ENCODE data around the gene PTH1R.

Gene PTH1R

DNA sequence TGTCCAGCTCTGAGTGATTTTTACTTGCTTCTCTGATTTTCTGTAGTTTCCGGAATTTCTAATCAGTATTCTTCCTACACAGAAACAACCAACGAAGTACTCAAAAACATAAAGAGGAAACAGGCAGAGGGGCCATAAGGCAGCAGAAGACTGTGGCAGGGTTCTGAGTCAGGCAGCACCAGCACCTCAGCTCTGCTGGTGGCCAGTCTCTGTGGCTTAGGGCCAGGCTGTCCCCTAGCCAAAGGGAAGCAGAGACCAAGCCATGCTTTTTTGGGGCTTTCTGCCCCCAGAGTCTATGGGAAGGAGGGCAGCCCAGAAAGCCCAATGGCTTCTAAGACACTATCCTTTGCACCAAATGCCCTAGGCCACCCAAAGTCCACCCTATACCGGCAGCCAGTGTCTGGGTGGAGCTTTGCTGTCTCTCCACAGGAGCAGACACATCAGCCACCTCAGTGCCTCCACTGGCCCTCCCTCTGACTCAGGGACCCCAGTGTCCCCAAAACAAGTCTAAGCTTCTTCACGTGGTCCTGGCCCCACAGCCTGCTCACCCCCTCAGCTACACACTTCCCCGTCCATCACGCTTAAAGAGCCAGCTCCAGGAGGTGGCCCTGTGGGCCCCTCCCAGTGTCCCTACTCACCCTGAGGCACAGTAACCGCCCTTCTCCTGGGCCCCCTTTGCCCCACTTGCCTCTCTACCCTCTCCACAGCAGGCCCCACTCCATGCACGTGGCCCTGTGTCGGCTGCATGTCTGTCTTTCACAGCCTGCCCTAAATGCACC lies 52.8 kb downstream of the PTH1R start:
- DNase-seq (ENCODE audit: low read depth in 2 of 2): no peak

DNA sequence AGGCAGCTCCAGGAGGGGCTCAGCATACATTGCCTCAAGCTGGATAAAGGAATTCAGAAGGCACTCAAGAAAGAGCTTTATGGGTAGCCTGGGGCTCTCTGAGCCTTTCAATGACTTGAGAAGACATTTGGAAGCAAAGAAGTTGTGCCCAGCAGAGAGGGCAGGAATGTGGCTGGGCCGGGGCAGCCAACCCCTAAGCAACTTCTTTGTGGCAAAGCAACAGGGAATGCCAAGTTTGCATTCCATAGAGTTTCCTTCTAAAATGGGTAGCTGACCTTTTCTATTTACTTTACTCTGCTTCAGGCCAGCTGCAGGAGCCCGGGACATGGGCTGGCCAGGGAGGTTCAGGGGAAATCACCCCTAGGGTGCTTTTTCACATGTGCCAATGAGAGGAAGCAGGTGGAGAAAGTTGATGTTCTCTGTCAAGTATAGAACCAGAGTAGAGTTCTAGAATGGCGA lies 53.5 kb downstream of the PTH1R start:
- DNase-seq (ENCODE audit: low read depth in 2 of 2): no peak

DNA sequence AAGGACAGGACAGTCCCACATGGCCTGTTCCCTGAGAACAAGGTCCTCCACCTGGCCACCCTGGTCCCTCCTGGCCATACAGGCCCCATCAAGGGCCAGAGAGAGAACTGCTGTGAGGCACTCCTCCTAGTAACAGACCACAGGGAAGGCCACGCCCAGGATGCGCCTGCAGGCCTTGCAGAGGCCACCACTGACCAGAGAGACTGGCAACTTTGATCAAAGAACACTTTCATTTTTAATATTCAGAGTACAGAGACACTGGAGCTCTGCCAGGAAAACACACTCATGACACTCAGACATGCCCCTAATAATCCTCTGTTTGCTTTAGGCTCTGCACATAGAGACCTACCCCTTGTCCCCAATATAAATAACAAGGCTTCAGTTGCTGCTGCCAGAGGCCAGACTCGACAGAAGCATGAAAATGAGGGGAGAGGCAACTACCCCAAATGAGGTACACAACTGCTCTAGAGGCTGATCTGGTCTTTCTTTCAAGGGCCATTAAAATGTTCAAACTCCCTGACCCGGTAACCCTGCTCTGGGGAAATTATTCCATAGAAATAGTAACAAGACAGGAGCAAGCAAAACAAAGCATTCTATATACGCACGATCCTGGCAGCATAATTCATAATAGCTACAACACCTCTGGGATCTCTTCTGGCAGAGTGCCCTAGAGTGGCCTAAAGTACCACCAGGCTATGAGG lies 54.3 kb downstream of the PTH1R start:
- no peak for DNase-seq (ENCODE audit: low read depth in 2 of 2)

DNA sequence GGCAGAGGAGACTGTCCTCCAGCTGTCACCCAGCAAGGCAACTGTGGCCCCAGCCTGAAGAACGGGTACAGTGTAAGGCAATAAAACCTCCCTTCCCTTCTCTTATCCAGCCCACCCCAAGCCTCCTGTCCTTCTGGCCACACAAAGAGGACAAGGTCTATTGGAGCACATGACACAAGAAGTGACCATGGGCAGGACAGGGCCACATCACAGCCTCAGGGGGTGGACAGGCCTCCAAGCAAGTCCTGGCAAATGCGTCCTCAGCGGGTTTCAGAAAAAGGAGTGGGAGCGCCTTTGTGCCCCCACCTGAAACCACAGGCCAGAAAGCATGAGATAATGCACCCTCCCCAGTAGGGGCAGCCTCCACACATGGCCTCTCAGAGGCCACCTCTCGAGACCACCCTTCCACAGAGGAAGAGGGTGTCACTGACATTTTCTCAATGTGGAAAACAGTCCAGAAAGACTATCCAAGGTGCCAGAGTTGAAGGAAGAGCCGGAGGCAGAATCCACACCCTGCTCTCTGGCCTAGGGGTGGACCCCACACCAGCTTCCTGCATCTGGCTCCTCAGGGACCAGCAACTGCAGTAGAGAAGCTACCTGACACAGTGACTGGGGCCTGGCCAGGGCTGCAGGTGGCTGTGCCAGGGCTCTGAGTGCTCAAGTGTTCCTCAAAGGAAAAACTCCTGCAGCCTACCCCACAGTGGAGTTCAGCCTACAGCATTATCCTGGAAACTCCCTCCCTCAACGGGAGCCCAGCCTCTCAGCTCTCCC lies 55.1 kb downstream of the PTH1R start:
- no peak for DNase-seq (ENCODE audit: low read depth in 2 of 2)

DNA sequence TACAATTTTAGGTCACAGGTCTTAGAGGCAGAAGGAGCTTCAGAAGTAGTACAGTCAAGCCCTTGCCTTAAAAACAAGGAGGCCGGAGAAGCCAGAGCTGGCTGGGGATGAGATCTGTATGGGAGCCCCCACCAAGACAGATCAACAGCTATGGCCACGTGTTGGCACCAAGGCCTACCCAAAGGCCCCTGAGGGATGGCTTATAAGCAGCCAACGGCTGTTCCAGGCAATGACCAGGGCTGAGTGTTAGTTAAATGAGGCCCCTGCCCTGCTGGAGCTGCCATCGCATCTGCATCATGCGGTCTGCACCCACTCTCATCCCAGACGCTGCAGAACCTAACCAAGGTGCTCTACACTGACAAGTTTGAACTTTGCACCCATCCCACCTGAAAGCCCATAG lies 55.7 kb downstream of the PTH1R start:
- no peak for DNase-seq (ENCODE audit: low read depth in 2 of 2)

DNA sequence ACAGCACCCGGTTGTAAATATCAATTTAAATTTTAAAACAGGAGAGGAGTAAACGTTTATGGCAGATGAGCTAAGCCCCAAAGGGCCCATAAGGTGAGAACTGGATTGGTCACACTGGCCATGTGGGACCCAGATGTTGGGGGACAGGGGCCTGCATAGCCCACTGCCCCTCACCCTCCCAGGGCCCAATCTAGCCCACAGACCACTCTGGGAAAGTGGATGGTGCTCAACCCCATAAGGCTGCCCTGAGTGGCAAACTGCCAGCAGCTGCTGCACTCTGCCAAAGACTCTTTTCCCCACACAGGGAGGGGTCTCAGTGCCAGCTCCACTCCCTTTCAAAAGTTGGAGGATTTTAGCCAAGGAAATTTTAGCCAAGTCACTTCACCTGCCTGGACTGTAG lies 56.6 kb downstream of the PTH1R start:
- DNase-seq (ENCODE audit: low read depth in 2 of 2): no peak

DNA sequence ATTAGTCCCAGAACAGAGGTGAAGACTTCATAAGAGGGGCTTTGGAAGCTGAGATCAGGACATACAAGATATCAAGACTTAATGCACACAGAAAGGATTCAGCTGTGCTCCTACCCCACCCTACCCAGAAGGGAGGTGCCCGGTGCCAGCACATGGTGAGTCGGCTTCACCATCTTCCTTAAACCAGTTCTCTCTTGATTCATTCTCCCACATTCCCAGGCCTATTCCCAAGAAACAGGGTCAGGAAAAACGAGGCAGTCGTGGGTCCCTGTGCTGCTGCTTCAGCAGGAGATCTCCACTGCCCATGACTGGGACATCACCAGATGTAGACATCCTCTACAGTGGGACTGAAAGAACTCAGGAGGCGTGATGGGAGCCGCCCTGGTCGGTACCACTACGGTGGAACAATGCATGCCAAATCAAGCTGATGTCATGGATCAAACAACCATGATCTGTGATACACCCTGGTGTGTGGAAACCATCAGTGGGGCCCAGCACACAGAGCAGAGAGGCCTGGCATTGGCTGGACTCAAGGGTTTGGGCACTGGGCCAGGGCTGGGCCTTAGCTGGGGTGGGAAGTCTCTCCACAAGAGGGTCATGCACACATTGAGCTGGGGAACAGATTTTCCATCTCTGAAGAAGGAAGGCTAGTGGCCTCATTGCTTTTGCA lies 57.1 kb downstream of the PTH1R start:
- DNase-seq (ENCODE audit: low read depth in 2 of 2): no peak

DNA sequence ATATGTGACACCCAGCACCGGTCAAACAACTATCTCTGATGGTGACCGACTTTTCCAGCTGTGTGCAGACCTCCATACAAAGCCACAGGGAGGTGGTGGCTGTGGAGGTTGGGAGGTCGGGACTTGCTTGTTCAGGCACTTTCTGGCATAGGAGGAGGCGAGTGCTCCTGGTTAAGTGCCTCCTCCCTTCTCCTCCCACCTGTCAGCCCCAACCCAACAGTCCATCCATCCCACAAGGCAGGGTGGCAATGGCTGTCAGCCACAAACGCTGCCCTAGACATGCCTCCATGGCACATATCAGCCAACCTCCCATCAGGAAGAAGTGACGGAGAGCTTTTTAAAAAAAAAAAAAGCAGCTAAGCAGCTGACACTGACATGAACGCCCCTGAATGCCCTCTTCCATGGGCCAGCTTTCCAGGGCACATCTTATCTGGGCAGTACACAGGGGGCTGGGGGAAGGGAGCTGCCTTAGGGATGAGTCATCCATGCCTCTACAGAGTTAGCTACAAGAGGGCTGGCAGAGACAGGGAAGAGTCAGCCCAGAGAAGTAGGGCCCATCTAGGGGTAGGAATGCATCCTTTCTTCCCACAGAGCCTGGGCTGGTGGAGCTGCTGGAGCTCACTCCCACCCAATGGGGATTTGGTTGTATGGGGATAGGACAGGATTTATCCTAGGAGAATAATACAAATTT lies 57.8 kb downstream of the PTH1R start:
- no peak for DNase-seq (ENCODE audit: low read depth in 2 of 2)

DNA sequence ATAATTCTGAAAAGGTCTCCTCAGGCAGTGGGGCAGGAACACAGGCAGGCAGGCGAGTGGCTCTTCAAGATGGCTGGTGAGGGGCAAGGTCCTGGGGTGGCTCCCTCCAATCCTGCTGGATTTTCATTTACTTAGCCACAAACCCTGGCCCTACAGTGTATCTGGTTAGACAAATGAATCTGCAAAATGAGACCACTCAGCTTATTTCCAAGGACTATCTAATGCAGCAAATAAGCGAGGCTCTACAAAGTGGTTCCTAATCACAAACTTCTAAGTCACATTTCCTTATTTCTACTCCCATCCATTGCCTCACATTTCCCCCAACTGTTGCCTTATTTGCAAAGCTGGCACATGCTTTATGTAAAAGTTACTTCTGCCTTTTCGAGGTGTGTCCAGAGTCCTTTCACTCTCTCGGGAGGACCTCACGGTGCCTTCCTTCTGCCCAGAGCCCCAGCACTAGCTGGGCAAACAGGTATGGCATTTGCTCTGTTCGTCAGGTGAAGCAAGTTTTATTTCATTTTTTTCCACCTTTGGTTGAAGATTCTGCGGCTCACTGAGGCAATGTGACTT lies 58.6 kb downstream of the PTH1R start:
- no peak for DNase-seq (ENCODE audit: low read depth in 2 of 2)

DNA sequence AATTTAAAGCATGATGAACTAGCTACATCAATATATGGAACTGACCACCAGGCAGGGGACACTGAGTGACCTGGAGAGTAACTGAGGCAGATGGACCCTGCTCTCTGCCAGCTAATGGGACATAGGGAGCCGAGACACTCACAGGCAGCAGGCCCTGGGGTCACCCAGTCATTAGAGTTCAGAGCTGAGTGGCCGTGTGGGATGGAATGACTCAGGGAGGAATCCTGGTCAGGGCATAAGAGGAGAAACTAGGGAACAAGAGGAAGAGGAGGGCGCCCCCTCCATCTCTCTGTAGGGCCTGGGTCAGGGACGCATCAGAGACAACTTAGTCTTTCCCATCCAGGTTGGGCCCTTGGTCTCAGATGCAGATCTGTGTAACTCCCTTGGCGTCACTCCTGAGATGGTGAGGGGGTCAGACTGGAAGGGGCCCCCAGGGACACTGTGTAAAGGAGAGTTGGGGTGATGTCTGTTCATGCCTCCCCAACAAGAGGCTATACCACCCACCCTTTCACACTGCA lies 59.3 kb downstream of the PTH1R start:
- DNase-seq (ENCODE audit: low read depth in 2 of 2): no peak

DNA sequence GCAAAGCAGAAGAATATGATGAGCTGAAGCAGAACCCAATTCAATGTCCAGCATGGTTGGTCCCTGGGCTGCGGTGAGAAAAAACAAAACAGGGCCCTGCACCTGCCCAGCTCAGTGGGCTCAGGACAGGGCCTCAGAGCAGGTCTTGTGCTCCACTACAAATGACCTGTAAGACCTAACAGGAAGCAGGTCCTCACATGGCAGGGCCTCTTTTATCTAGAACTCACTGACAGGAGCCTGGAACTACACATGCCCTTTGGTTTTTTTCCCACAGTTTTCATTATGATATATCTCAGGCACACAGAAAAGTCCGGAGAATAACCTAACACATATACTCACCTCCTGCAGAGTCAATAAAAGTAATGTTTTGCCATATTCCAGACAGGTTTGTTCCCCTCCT lies 60.6 kb downstream of the PTH1R start:
- DNase-seq (ENCODE audit: low read depth in 2 of 2): no peak

DNA sequence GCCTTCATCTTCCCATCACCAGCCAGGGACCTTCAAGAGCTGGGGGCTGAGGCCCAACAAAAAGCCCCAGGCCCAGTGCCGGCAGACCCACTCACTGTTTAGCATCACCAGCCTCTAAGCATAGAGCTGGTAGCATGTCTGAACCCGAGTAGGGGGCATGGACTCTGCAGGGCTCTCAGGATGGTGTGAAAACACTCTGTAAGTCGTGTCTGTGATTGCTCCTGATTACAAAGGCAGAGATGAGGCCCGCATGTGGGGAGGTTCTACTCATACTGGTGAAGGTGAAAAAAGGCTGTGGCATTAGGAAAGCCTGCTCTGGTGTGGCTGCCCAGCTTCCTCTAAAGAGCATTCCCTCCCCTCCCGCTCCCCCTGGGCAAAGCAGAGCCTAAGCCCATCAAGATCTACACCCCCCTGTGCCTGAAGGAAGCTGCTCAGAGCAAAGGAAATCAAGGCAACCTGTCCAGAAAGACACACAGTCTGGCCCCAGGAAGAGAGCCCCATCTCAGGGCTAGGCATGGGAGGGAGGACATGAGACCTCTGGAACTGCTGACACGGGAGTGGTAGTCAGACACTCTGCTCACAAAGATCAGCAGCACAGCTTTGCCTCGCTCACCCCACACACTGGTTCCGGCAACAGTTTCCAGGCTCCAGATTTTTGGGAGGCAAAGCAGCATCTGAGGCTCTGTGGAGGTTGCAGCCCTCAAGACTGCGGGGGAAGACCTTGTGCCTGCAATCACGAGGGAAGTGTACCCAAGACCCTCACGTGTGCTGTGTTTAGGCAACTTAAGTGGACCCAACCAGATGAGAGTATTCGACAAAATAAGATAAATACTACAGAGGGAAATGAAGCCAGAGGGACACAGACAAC lies 62.3 kb downstream of the PTH1R start:
- DNase-seq (ENCODE audit: low read depth in 2 of 2): no peak

DNA sequence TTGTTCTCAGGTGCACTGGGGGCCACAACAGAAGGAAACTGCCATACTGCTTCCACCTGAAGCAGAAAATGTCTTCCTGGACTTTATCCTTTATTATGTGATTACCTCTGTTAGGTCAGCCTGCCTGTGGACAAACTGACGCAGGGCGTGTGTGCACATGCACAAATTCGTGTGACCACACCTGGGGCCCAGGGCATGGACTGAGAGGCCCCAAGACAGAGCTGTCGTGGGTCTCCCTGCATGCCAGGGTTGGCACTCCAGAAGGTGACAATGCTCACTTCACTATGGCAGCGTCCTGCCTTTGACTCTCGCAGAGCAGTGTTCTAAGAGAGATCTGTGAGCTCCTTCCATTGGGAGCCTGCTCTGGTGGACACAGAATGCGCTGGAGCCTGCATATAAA lies 64.6 kb downstream of the PTH1R start:
- DNase-seq (ENCODE audit: low read depth in 2 of 2): no peak

DNA sequence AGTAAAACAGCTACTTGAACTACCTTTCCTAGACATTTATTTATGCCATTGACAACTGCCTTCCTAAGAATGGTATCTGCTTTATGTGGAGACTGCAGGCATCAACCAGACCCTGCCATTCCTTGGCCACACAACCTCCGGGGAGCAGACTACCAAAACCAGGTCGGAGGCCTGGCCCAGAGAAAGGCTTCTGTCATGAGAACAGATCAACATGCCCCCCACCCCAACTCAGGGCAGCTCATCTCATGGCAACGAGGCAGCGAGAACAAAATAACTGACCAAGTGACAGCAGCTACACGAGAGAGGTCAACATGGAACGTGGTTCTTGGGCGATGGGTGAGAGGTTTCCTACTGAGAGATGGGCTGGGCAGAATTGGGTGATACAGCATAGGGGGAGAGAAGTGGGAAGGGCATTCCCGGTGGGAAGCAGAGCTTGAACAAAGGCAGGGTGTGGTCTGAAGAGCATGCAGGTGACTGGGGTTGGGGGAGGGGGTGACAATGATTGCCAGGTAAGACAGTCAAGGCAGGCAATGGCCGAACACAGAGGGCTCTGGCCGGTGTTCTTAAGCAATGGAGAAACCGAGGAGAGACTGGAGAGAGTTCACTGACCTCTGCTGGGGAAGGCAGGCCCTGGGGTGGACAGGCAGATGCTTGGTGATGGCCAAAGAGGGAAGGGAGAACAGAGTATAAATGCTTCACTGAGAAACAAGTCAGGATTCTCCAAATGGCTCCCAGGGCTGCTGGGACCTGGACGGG lies 65.1 kb downstream of the PTH1R start:
- no peak for DNase-seq (ENCODE audit: low read depth in 2 of 2)

DNA sequence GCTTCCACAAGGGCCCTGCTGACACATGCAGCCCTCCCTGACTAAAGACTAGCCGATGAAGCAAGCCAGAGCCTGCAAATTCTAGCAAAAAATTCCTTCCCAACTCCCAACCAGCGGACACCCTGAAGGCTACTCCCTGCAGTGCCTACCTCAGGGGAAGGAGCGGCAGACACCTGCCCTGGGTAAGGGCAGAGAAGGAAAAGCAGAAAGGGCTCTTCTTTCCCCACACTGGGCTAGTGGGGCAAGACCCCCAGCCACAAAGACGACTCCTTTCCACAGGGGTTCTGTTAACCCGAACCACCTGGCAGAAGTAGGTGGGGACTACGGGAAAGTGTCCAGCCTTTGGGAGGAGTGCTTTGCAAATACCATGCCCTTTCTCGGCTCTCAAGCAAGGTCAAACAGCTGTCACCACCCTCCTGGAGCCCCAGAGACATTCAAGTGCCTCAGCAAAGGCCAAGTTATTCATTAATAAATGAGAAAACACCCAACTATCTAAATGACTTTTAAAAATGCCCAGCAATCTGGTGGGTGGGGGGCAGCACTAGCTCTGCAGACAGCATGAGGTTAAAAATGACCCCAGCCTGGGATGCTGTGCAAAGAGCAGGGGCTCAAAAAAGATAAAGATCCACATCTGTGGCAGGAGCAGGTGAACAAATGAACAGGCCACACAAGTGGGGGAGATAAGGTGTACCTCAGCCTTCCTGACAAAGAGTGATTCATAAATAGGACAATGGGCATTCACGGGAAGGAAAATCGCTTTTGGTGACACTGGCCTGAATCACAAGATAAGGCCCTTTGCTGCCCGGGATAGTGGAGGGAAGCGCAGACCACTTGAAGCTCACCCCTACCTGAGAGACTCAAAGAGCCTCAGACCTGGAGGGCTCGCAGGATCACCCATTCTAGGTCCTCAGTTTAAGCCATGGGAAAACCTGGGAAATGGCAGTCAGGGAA lies 66.0 kb downstream of the PTH1R start:
- no peak for DNase-seq (ENCODE audit: low read depth in 2 of 2)

DNA sequence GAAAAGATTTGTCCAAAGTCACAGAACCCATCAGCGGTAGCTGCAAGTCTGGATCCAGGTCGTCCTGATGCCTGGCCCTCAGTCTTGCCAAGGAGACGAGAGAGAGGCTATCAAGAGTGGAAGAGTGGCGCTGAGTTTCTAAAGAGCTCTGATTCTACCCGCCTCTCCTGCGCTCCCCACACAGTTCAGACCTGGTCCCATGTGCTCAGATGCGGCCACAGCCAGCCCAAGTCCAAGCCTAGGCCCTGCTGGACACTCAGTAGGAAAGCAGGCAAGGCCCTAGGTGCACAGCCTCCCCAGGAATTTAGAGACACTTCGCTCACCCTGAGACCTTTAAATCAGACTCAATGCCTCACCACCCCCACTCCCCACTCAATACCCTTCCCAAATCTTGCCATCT lies 66.7 kb downstream of the PTH1R start:
- no peak for DNase-seq (ENCODE audit: low read depth in 2 of 2)

DNA sequence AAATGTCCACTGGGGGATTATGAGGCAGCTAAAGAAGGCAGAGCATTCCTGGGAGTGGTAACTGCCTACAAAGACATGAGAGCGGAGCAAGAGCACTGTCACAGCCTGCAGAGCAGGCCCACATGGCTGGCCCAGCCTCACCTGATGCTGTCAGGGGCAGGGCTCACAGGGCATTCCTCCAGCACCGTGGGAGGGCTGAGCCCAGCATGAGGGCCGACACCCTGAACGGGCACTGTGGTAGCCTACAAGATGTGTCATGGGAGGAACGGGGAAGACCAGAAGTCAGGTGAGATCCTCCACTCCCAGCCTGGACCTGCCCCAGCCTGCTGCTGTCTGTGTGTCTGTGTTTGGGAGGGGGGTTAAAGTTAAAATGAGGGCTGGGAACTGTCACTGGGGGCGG lies 68.9 kb downstream of the PTH1R start:
- no peak for DNase-seq (ENCODE audit: low read depth in 2 of 2)

Measured in stimulated activated CD8-positive, alpha-beta memory T cell treated with anti-CD3 and anti-CD28 coated beads, Interleukin-15, amount 100 ng/mL, for 4 hours (primary cell).